ENCODE measurements around the gene ADGRB3. TPM values are rescaled to one million over a fixed set of nuclear protein-coding genes. Genes with fewer than 3 reads are reported as not detected.
"Not testable (repeated sequence)": the region's sequence is repeated elsewhere in the genome, so short reads cannot be mapped to it uniquely, and the experiment has no call there.

Gene ADGRB3
- polyA plus RNA-seq, 1 donor: 5.9 TPM

DNA sequence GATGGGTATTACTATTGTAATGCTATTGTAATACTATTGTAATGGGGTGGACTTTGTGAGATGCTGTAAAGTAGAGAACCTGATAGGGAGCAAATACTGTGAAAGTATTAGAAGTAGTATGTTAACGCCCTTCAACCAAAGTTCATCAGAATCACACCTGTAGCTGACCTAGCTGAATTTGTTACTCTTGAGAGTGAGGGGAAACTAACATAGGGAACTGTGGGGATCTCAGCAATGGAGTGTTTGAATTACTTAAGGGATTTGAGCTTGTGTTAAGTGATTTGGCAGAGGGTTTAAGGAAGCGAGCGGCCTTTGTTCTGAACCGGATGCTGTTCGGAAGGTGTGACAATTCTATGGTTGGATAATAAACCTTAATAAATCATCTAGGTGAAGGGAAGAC lies 312.6 kb downstream of the ADGRB3 start:
- no peak for DNase-seq

DNA sequence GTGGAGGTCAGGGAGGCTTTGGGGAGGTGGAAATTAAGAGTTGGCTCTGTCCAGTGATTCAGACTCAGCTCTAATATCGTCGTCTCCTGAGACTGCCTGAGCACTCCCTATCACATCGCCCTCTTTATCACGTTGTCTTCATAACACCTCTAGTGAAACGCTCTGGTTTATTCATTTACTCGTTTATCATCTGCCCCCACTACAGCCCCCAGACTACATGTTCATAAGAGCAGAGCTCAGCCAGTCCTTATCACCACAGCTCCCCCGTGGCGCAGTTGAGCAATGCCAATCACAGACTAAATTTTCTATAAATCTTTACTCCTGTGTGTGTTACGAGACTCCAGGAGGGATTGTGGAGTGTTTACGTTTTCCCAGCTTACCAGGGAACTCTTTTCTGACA lies 316.2 kb downstream of the ADGRB3 start:
- no peak for DNase-seq

DNA sequence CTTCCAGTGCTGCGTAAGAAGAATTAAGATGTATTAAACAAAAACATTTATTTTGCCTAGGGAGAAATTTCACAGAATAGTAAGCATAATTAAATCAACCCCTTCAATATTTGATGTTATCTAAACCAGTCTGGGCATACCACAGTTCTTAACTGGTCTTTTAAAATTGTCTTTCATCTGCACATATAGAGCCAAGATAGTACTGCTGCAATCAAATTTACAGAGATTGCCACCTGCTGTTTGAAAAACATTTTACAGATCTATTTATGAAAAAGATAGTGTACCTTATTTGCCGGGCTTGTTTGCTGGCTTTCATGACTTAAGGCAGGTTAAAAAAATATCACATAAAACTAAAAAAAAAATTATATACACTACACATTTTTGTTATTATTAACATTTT lies 323.2 kb downstream of the ADGRB3 start:
- no peak for DNase-seq

DNA sequence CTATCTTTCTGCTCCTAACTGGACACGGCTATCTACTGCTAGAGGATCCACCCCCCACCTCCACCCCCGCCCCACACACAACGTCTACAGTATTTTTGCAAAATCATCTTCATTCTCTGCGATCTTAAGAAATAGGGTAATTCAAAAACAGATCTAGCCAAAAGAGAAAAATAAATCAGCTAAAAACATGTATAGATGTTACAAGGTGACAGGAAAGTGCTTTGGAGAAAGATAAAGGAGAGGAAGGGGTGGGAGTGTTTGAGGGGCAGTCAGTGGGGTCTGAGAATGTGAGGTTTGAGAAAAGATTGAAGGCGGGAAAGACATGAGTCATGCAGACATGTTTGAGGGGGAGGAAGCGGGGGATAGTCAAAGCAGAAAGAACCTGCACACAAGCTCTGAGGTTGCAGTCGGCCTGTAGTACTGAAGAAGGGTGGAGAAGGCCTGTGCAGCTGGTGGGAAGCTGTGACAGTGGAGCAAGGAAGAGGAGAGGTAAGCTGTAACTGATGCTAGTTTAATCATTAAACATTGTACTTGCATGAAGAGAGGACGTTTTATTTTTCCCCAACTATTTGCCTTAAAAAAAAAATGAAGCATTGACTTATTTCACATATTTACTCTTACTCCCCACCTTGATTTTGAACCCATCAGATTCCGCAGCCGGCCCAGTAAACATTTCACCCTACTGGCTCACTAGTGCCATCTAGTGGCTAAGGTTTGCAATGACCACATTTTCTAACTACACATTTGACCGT lies 332.6 kb downstream of the ADGRB3 start:
- peak; percentile 63 for DNase-seq

DNA sequence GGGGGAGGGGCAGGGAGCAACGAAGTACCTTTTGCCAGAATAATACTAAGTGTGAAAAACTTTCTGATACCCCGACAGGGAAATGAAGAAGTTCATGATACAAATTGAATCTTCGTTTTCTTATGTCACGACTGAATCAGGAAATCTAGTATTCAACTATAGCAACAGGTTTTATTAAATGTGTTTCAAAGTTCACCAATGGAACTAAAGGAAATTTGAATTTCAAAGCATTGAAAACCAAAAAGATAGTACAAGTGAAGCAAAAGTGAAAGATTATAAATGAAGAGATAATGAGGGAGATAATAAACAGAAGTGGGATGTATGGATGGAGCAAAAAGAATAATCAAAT lies 333.2 kb downstream of the ADGRB3 start:
- DNase-seq: no peak

DNA sequence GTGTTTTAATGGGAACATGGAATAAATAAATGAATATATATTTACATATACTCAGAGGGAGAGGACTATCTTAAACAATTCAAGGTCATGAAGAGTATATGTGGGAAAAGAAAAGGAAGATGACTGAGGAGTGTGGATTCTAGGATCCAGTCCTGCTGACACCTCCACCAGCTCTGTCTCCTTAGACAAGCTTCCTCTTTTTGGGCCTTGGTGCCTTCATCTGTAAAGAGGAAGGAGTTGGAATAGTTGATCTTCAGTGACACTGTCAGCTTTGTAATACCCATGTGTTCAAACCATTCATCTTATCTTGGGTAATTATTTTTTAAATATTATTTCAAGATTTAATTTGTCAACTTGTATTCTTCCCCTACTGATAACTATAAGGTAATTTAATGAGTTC lies 338.0 kb downstream of the ADGRB3 start:
- no peak for DNase-seq

DNA sequence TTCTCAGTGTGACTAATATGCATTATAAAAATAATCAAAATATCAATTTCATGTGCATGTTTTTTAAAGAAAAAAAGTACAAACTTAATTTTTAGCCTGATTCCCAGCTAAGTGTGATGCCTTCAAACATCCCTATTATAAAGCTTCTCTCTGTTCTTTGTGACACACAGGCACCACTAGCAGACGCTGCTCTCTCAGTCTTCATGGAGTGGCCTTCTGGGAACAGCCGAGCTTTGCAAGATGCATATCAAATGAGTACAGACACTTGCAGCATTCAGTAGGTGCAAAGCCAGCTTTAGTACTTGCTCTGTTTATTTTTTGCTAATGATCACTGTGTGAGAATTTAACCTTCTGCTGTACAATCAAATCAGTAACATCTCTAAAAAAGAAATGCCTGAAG lies 340.0 kb downstream of the ADGRB3 start:
- DNase-seq: no peak

DNA sequence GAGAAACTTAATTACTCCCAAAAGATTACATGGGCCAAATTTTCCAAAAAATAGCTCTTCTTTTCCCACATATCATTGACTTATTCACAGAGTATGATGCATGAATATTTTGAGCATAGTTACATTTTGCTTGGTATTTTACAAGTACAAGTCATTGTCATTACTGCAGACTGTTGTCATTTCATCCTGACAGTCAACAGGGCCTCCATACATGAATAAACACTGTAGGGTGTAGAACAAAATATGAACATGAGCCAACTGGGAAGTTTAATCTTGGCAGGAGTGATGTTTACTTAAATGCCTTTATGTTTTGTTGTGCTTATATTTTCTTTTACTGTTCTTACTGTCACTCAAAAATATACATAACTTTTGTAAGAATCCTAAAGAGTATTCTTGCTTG lies 340.7 kb downstream of the ADGRB3 start:
- DNase-seq: no peak

DNA sequence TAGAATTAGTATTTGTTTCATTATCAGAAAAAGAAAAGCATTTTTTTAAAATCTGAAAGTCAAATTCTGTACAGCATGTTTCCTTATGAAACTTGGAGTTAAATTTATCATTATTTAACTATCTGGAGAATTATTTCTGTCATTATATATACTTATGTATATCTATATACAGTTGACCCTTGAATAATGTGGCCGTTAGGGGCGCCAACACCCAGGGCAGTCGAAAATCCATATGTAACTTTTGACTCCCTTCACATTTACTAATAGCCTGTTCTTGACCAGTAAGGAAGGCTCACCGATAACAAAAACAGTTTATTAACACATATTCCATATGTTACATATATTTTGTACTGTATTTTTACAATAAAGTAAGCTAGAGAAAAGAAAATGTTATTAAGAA lies 341.2 kb downstream of the ADGRB3 start:
- no peak for DNase-seq

DNA sequence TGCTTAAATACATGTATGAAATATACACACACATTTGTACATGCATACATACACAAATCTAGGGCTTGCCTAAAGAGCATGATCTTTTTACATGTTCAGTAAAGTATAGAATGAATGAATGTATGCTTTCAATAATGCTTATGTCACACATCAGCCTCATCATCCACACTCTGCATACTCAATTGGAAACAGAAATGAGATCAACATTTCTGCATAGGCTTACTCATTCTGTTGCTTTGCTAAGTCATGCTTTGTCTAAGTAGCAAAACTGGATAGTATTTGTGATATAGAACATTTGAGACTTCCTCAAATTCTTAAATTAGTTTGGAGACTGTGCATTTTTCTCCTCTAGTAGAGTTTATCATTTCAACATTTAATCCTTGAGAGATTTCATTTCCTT lies 343.3 kb downstream of the ADGRB3 start:
- no peak for DNase-seq

DNA sequence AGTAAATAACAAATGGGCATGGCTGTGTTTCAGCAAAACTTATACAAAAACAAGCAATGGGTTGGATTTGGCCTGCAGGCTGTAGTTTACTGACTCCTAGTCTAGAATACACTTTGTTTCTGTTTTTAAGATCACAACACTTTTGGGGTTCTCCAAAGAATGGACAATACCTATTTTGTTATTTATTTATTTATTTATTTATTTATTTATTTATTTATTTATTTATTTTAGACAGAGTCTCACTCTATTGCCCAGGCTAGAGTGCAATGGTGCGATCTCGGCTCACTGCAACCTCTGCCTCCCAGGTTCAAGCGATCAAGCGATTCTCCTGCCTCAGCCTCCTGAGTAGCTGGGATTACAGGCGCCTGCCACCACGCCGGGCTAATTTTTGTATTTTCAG lies 346.6 kb downstream of the ADGRB3 start:
- not testable (repeated sequence) for DNase-seq

DNA sequence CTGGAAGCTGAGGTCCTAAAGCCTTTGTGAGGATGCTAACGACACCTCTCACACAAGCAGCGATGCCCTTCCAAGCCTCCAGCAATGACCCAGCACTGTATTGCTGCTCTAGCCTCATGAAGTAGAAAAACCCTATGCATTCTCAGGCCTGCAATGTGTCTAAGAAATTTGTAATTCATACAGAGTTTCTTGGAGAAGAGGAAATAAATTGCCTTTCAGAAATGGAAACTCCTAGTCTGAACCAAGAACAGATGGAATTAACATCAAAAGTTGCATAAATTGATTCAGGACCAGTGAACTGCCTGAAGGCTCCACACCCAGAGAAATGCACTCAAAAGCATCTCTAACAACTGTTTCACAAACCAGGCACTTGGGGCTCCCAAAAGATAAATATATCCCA lies 353.6 kb downstream of the ADGRB3 start:
- no peak for DNase-seq

DNA sequence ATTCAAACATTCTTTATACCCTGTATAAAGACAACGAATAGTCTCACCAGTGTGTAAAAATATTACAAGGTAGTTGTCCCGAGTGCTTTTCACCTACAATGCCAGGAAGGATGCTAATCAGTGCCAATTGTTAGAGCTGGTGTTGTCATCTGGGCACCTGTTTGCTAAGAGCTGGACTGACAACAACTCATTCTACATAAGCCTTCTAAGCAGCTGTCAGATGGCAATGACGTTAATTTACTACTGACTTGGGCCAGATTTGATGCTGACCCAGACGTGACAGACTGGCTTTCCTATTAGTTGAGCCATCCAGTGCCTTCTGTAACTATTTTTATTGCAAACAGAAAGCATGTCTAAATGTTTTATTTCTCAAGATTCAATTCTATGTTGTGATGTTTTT lies 355.2 kb downstream of the ADGRB3 start:
- DNase-seq: no peak

DNA sequence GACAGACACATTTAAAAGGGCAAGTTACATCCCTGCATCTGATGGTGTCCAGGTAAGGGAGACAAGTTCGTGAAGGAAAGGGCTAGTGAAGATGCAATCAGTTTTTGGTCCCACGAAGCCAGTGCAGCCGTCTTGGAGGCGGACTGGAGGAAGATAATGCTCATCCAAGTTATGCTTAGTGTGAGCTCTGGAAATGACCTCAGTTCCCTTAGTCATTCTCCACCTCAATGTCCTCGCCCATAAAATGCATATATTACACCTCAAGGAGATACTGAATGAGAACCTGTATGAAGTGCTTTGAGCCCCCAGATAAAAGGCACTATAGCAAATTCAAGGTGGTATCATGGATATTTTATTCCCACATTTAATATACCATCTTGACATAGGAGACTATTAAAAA lies 358.8 kb downstream of the ADGRB3 start:
- DNase-seq: no peak

DNA sequence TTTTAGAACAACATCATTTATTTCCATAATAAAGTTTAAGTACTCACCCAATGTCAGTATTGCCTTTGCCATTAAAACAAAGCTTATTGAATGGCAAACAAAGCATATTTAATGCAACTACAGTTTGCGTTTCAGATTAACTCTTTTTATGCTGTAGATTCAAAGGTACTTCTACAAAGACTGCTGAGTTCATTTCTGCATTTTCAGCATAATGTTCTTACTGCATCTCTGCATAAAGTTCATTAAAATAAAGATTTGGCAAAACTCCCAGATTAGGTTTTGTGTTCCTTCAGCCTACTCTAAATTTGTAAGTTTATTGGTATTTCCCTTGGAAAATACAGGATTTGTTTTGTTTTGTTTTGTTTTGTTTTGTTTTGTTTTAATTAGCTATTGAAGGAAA lies 359.4 kb downstream of the ADGRB3 start:
- no peak for DNase-seq

DNA sequence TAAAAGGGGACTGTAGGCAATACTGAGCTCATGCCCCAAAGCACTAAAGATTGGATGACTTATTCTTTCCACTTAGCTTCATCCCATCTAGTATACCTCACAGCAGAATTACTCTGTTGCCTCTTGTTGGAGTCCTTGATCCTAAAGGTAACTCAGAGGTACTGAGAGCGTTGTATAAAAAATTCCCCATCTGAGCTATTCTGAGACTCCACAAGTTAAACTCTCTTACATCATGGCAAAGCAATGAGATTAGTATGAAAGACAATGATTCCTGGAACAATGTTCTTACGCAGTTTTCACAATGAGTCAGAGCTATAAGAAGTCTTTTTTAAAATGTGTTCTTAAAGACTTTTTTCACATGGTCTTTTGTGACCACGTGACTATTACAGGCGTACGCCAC lies 370.1 kb downstream of the ADGRB3 start:
- DNase-seq: no peak

DNA sequence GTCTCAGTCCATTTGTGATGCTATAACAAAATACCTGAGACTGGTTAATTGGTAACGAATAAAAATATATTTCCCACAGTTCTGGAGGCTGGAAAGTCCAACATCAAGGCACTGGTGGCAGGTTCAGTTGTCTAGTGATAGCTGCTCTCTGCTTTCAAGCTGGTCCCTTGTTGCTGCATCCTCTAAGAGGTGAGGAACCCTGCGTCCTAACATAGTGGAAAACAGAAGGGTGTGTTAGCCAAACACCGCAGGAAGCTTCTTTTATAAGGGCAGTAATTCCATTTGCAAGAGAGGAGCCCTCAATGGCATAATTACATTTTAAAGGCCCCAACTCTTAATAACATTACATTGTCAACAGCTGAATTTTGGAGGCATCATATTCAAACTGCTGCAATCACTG lies 372.7 kb downstream of the ADGRB3 start:
- no peak for DNase-seq

DNA sequence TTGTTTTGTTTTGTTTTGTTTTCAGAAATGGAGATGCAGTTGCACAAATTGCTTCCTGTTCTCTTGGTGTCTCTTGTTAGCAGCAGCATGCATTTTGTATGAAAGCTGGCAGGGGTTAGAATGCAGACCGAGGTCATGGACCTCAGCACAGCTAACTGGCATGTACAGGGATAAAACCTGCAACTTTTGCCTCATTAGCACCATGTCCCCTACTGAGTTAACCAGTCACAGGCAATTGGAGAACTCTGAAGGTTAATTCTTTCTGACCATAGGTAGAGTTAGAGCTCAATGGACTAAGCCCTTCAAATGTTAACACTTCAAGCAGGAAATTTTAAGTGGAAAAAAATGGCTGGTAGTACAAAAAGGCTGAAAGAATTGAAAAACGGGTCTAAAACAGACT lies 377.1 kb downstream of the ADGRB3 start:
- DNase-seq: no peak

DNA sequence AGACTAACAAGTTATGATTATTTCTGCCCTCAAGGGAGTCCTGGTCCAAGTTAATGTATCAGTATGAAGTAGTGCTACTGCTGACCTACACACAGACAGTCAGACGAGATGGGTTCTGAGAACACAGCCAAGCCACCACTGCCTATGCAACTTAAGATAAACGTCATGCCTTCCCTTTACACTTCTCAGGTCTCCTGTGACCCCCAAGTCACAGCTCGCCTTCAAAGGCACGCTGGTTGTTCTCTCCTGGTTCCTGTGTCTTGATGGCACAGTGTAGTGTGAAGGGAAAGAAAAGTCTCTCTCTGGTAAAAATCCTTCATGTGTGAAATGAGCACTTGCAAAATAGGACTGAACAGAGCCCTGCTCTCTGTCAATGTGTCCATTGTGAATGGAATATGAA lies 377.8 kb downstream of the ADGRB3 start:
- DNase-seq: no peak

DNA sequence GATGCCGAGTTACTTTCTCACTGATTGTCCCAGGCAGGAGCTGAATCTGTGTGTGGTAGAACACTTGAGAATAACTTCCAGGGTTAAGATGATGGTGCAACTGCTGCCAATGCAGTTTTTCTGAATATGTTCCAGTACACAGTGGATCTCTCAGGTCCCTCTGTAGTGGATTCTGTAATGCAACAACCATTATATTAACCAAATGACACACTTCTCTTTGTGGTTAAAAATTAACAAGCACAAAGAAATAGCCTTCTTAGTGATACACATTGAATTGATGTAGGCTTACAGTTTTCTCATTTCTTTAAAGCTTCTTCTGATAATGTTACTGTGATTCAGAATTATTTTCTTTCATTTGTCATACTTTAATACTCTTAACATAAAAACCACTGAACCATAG lies 383.8 kb downstream of the ADGRB3 start:
- DNase-seq: no peak

DNA sequence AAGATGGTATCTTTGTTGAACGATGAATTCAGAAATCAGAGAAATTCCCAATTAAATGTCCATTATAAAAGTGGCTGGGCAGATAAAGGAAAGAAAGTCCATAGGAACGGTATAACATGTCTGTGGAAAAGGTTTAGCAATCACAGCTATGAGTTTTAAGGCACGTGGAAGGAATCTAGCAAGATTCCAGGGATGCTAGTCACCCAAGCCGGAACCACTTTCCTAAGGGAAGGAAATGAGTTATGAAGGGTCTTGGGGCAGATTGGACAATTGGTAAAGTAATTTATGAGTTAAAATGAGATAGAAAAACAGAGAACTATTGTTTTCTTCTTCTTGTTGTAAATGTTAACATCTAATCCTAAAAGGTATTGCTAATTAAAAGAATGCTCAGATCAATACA lies 384.8 kb downstream of the ADGRB3 start:
- no peak for DNase-seq

DNA sequence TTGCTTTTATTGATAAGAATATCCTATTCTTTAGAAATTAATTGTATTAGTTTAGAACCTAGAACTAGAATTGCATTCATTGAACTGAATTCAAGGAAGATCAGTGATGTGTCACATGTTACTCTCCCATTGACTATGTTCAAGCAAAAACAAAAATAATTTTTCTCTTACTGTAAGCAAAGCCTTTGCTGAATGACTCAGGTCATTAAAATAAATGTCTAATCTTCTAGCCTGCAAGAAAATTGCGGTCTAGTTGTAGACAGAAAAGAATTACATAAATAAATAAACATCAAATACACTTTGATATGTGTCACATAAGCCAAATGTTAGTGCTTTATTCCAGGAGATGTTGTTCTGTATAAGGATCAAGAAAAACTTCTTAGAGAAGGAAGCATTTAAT lies 387.9 kb downstream of the ADGRB3 start:
- no peak for DNase-seq

DNA sequence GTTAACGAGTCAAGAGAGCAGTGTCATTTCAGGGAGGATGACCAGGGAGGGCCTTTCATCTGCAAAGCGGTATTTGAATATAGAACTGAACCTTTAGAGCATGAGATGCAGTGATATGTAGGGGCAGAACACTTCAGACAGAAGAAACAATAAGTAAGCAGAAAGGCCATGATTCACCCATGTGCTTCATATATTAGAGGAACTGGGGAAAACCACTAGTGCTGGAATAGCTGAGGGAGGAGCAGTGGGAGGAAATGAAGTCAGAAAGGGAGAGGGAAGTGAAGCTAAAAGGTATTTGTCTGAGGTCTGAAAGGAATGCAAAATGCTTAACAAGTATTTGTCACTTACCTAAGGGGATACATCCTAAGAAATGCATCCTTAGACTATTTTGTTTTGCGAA lies 391.2 kb downstream of the ADGRB3 start:
- DNase-seq: no peak

DNA sequence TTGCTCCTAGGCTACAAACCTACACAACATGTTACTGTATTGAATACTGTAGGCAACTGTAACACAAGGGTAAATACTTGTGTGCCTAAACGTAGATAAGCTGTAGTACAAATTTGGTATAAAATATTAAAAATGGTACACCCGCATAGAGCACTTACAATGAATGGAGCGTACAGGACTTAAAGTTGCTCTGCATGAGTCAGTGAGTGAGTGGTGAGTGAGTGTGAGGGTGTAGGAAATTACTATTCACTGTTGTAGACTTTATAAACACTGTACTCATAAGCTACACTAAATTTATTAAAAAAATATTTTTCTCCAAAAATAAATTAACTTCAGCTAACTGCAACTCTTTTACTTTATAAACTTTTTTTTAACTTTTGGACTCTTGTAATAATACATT lies 391.6 kb downstream of the ADGRB3 start:
- DNase-seq: no peak

DNA sequence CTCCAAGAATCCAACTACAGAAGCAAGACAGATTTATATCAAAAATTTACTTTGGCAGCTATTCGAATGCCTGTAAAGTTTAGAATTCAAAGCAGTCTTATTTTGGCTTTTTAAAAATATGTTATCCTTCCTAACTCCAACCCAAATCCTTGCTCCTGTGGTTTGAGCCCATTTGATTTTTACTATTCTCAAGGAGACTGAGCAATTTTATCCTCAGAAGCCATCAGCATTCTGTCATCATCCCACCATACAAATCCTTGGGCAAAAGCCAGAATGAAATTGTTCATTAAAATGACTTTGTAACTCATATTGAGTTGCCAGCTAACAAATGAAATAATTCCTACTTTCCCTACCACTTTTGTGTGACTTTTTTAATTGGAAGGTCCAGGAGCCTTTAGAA lies 392.8 kb downstream of the ADGRB3 start:
- DNase-seq: no peak
